Tibial nerve (tissue), 3 donors: ENCODE results near the gene CWF19L2.

Experiments used
- POLR2A ChIP-seq, 2 donors: fragments of 450-650 bp; IDR thresholded peaks; one replicate each; pipeline ENCODE4 v1.6.1; 2017; ENCODE audit warnings: antibody characterized with exemption in 2 of 2, mild to moderate bottlenecking in 2 of 2, moderate library complexity in 2 of 2
- TF ChIP-seq, protein P1 (sequence below), 5 experiments: fragments of 200-600 bp in 3 of 5; fragments of 450-650 bp in 2 of 5; sonication (generic) in 3 of 5; IDR thresholded peaks; one replicate each; pipeline ENCODE4 v1.5.1; 2016 to 2019; ENCODE audit warnings: antibody characterized with exemption in 5 of 5, mild to moderate bottlenecking in 3 of 5, moderate library complexity in 2 of 5

DNA sequence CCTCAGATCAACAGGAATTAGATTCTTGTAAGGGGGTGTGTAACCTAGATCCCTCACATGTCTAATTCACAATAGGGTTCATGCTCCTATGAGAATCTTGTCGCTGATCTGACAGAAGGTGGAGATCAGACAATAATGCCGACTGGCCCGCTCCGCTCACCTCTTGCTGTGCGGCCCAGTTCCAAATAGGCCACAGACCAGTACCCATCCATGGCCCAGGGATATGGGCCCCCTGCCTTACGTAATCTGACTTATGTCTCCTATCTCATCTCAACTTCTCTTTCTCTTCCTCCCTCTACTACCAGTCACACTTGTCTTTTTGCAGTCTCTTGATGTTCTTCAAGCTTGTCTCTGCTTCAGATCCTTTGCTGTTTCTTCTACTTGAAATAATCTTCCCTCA is 70.0 kb downstream of the CWF19L2 start:
- TF ChIP-seq, protein P1, sequence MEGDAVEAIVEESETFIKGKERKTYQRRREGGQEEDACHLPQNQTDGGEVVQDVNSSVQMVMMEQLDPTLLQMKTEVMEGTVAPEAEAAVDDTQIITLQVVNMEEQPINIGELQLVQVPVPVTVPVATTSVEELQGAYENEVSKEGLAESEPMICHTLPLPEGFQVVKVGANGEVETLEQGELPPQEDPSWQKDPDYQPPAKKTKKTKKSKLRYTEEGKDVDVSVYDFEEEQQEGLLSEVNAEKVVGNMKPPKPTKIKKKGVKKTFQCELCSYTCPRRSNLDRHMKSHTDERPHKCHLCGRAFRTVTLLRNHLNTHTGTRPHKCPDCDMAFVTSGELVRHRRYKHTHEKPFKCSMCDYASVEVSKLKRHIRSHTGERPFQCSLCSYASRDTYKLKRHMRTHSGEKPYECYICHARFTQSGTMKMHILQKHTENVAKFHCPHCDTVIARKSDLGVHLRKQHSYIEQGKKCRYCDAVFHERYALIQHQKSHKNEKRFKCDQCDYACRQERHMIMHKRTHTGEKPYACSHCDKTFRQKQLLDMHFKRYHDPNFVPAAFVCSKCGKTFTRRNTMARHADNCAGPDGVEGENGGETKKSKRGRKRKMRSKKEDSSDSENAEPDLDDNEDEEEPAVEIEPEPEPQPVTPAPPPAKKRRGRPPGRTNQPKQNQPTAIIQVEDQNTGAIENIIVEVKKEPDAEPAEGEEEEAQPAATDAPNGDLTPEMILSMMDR (IDR thresholded peaks at IDR 0.05) = no peak
- TF ChIP-seq POLR2A (IDR thresholded peaks at IDR 0.05) = no peak
